Spleen (tissue), 7 donors: Measurements from ENCODE around the gene ASB13.

ENCODE experiments used
- CTCF ChIP-seq, 11 experiments: fragments of 200-600 bp in 7 of 11; fragments of 450-650 bp in 4 of 11; sonication (generic) in 4 of 11; IDR thresholded peaks in 8 of 11; conservative IDR thresholded peaks in 3 of 11; 1 replicate in 7 of 11; 2 replicates in 4 of 11; pipeline versions ENCODE4 v1.4.0 to v1.8.0; 2016 to 2021; ENCODE audit warnings: antibody characterized with exemption in 11 of 11, inconsistent platforms in 4 of 11, mild to moderate bottlenecking in 1 of 11
- POLR2A ChIP-seq, 3 donors: fragments of 450-650 bp; IDR thresholded peaks; one replicate each; pipeline ENCODE4 v1.5.1; 2017; ENCODE audit warnings: antibody characterized with exemption in 3 of 3, mild to moderate bottlenecking in 1 of 3
- POLR2AphosphoS5 ChIP-seq, 3 donors: sonication (generic); formaldehyde crosslinking; IDR thresholded peaks; one replicate each; pipeline ENCODE4 v1.5.1; 2017; ENCODE audit warnings: antibody characterized with exemption in 3 of 3
- donor health status: DM: no; HTN: no; CAD: no; lungs with moderate emphysema.
- donor health status: DM: no; HTN: no; CAD: no.
- donor health status: DM: no; HTN: no; CAD: no.

GRCh38 chr10:5606864-5607263 lies 59.5 kb downstream of the ASB13 start:
- TF ChIP-seq CTCF (IDR thresholded peaks at IDR 0.05 in 8 of 11, conservative IDR thresholded peaks at IDR 0.05 in 3 of 11) (no peak), POLR2A (IDR thresholded peaks at IDR 0.05) (no peak), POLR2AphosphoS5 (IDR thresholded peaks at IDR 0.05) (no peak)
